Endothelial cell of umbilical vein (primary cell): ENCODE data around the gene UIMC1. TPM values are rescaled to one million over a fixed set of nuclear protein-coding genes. Genes with fewer than 3 reads are reported as not detected.

Experiments
- BruUV-seq: library from RNA; stranded (reverse); fragments of 400-500 nt; replicated peaks from 2 replicates; lab custom pipeline; 2021; lab: Mats Ljungman, UMichigan
- CTCF ChIA-PET: fragments of 300-600, 350-600 bp; sonication (Branson Sonifier 250); formaldehyde crosslinking; loops from one replicate; lab custom pipeline; 2021; ENCODE audit warnings: antibody characterized with exemption, inconsistent platforms; lab: Charles Lee
- POLR2A ChIA-PET: fragments of 300-600, 350-600 bp; sonication (Branson Sonifier 250); formaldehyde crosslinking; loops from one replicate; lab custom pipeline; 2021; ENCODE audit warnings: antibody characterized with exemption, inconsistent platforms; lab: Charles Lee
- DNase-seq: peaks from one replicate; pipeline ENCODE4 v3.0.0-alpha.2; 2011; ENCODE audit warnings: low read depth, low spot score
- FAIRE-seq: peaks from 2 replicates; lab custom pipeline; 2011; peaks lifted over from hg19 to GRCh38; lab: Jason Lieb, UNC
- H2AFZ ChIP-seq: 2 replicates; pipeline ENCODE4 v1.6.0; 2012; ENCODE audit warnings: low read depth, low read length, control low read depth, inconsistent platforms
- H3K27ac ChIP-seq: 2 replicates; pipeline ENCODE4 v1.5.1; 2011; ENCODE audit warnings: low read depth, mild to moderate bottlenecking, control low read depth, low read length, moderate library complexity; ENCODE audit not compliant: insufficient read depth
- H3K27me3 ChIP-seq, 2 experiments: 2 replicates each; pipeline versions ENCODE4 v1.6.0 to v1.6.1; 2011; ENCODE audit warnings: low read length in 2 of 2, mixed read lengths in 1 of 2; ENCODE audit not compliant: control insufficient read depth in 2 of 2, insufficient read depth in 2 of 2
- H3K36me3 ChIP-seq, 2 experiments: 2 replicates in 1 of 2; 3 replicates in 1 of 2; pipeline ENCODE4 v1.5.1; 2011; ENCODE audit warnings: low read length in 2 of 2, mild to moderate bottlenecking in 1 of 2, moderate library complexity in 1 of 2; ENCODE audit not compliant: control insufficient read depth in 2 of 2, insufficient read depth in 2 of 2; ENCODE audit errors: extremely low read depth in 1 of 2
- H3K4me1 ChIP-seq: 3 replicates; pipeline ENCODE4 v1.5.1; 2011; ENCODE audit warnings: mild to moderate bottlenecking, low read length; ENCODE audit not compliant: control insufficient read depth, insufficient read depth; ENCODE audit errors: extremely low read depth
- H3K4me2 ChIP-seq: 2 replicates; pipeline ENCODE4 v1.6.1; 2011; ENCODE audit warnings: low read length, control low read depth, mixed read lengths; ENCODE audit not compliant: insufficient read depth
- H3K4me3 ChIP-seq, 3 experiments: fragments of 200-600 bp in 1 of 3; sonication (generic), shearing (Covaris generic) in 1 of 3; replicated peaks in 1 of 3; 2 replicates each; pipeline ENCODE4 v1.5.1; 2011 to 2016; ENCODE audit warnings: control low read depth in 3 of 3, low read length in 3 of 3, mild to moderate bottlenecking in 2 of 3, inconsistent platforms in 1 of 3, low read depth in 1 of 3, moderate library complexity in 1 of 3; ENCODE audit not compliant: insufficient read depth in 1 of 3
- H3K79me2 ChIP-seq: 2 replicates; pipeline ENCODE4 v1.6.0; 2012; ENCODE audit warnings: low read length, inconsistent platforms; ENCODE audit not compliant: control insufficient read depth, insufficient read depth
- H3K9ac ChIP-seq: replicated peaks from 2 replicates; pipeline ENCODE3; 2011; ENCODE audit warnings: low read length, control low read depth; ENCODE audit not compliant: insufficient read depth; ENCODE audit errors: extremely low read depth
- H3K9me1 ChIP-seq: replicated peaks from 3 replicates; pipeline ENCODE4 v1.6.0; 2011; ENCODE audit warnings: mild to moderate bottlenecking, low read length; ENCODE audit not compliant: control insufficient read depth, insufficient read depth; ENCODE audit errors: extremely low read depth
- H3K9me3 ChIP-seq: replicated peaks from 2 replicates; pipeline ENCODE4 v1.5.1; 2012; ENCODE audit warnings: low read length, inconsistent platforms; ENCODE audit not compliant: control insufficient read depth, insufficient read depth
- H4K20me1 ChIP-seq: replicated peaks from 2 replicates; pipeline ENCODE3; 2011; ENCODE audit warnings: mild to moderate bottlenecking, low read length; ENCODE audit not compliant: control insufficient read depth, insufficient read depth; ENCODE audit errors: extremely low read depth
- EZH2 ChIP-seq: IDR thresholded peaks from 2 replicates; pipeline ENCODE4 v1.6.1; 2012; ENCODE audit warnings: borderline replicate concordance, low read depth, mild to moderate bottlenecking, moderate library complexity, low read length, inconsistent platforms; ENCODE audit not compliant: severe bottlenecking
- FOS ChIP-seq: IDR thresholded peaks from 2 replicates; pipeline ENCODE4 v1.6.1; 2011; ENCODE audit warnings: mild to moderate bottlenecking, low read length, moderate library complexity, borderline replicate concordance; ENCODE audit not compliant: insufficient read depth
- GATA2 ChIP-seq: IDR thresholded peaks from 2 replicates; pipeline ENCODE4 v1.7.0; 2011; ENCODE audit warnings: low read depth, mild to moderate bottlenecking, moderate library complexity, mixed read lengths, low read length; ENCODE audit not compliant: insufficient read length, insufficient read depth
- JUN ChIP-seq: IDR thresholded peaks from 2 replicates; pipeline ENCODE4 v1.6.1; 2011; ENCODE audit warnings: borderline replicate concordance, low read depth; ENCODE audit not compliant: insufficient read length, insufficient read depth
- MYC ChIP-seq: IDR thresholded peaks from one replicate; pipeline ENCODE4 v1.6.1; 2011; ENCODE audit warnings: mild to moderate bottlenecking, low read depth, low read length
- POLR2A ChIP-seq: IDR thresholded peaks from 2 replicates; pipeline ENCODE4 v1.6.1; 2012; ENCODE audit warnings: low read depth, mild to moderate bottlenecking, control low read depth, low read length
- POLR2AphosphoS5 ChIP-seq: IDR thresholded peaks from 2 replicates; pipeline ENCODE4 v1.6.1; 2012; ENCODE audit warnings: low read depth, mild to moderate bottlenecking, control low read depth, low read length, moderate library complexity; ENCODE audit not compliant: insufficient read depth
- dilution Hi-C: fragments of 300-500 bp; cut with MboI; formaldehyde crosslinking; loops from one replicate; pipeline ENCODE4 v1.15.0; 2019; ENCODE audit warnings: low sequenced_read_pairs; ENCODE audit not compliant: extremely low pct_ligation_motif_present
- intact Hi-C: fragments of 100-400 bp; cut with micrococcal nuclease; formaldehyde crosslinking; loops from one replicate; pipeline ENCODE4 v1.10.0; 2022
- polyA plus RNA-seq, 4 experiments: library from polyadenylated mRNA; depleted of rRNA in 3 of 4; stranded (reverse) in 3 of 4; unstranded in 1 of 4; fragments of >200 nt; gene quantifications; 2 replicates each; pipeline versions ENCODE4 v1.2.1 to v1.2.3, GENCODE V29; 2011 to 2012; ENCODE audit warnings: missing spikeins in 1 of 4
- total RNA-seq: library from RNA; stranded (reverse); gene quantifications from 2 replicates; pipeline ENCODE4 v1.2.3, GENCODE V29; 2021
- TF ChIP-seq, protein P1 (sequence below): IDR thresholded peaks from 2 replicates; pipeline ENCODE4 v1.6.1; 2011; ENCODE audit not compliant: insufficient read depth, insufficient read length
- TF ChIP-seq, protein P2 (sequence below), 2 donors: IDR thresholded peaks; 1 replicate in 1 of 2; 2 replicates in 1 of 2; pipeline ENCODE4 v1.5.1; 2011; ENCODE audit warnings: low read length in 2 of 2, mild to moderate bottlenecking in 2 of 2, moderate library complexity in 2 of 2, control low read depth in 1 of 2, inconsistent platforms in 1 of 2, low read depth in 1 of 2; ENCODE audit not compliant: insufficient read depth in 1 of 2; ENCODE audit errors: extremely low read depth in 1 of 2

UIMC1 gene
- total and polyA plus RNA-seq, 2 donors (not counting 3 experiments of a cell fraction or from before 2014, with no cell fraction given) = 17.2 to 60.1 TPM

GRCh38 chr5:176965633-176966032 lies 40.9 kb downstream of the UIMC1 start:
- dilution Hi-C loops = no loop called here
- H3K27me3 ChIP-seq = no peaks in the 10 kb centered on the region
- ChIA-PET POLR2A (interaction anchor here (0.7 kb wide), 1 partner anchor 182 kb away, joined by 3 read pairs; no protein-coding TSS in a partner anchor), CTCF (interaction anchor here (1.3 to 3.8 kb wide), 3 partner anchors 17 to 305 kb away, joined by 3 to 15 read pairs (median 4); no protein-coding TSS in a partner anchor)
- no TSS peak for BruUV-seq
- no peak overlapping the region for H2AFZ ChIP-seq
- no peak for DNase-seq
- no peaks in the 10 kb centered on the region for H3K4me1 ChIP-seq
- no peaks in the 10 kb centered on the region for H3K9me1 ChIP-seq
- peaks cover 6 to 17% of the 10 kb centered on the region in 2 experiments for H3K36me3 ChIP-seq
- no peaks in the 10 kb centered on the region for H3K9me3 ChIP-seq
- H3K4me2 ChIP-seq = no peak overlapping the region
- H3K9ac ChIP-seq = no peak overlapping the region
- TF ChIP-seq MYC (no peak), POLR2AphosphoS5 (no peak), POLR2A (no peak), EZH2 (no peak), JUN (no peak), FOS (no peak), GATA2 (no peak)
- TF ChIP-seq, protein P1, sequence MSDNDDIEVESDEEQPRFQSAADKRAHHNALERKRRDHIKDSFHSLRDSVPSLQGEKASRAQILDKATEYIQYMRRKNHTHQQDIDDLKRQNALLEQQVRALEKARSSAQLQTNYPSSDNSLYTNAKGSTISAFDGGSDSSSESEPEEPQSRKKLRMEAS = no peak
- TF ChIP-seq, protein P2, sequence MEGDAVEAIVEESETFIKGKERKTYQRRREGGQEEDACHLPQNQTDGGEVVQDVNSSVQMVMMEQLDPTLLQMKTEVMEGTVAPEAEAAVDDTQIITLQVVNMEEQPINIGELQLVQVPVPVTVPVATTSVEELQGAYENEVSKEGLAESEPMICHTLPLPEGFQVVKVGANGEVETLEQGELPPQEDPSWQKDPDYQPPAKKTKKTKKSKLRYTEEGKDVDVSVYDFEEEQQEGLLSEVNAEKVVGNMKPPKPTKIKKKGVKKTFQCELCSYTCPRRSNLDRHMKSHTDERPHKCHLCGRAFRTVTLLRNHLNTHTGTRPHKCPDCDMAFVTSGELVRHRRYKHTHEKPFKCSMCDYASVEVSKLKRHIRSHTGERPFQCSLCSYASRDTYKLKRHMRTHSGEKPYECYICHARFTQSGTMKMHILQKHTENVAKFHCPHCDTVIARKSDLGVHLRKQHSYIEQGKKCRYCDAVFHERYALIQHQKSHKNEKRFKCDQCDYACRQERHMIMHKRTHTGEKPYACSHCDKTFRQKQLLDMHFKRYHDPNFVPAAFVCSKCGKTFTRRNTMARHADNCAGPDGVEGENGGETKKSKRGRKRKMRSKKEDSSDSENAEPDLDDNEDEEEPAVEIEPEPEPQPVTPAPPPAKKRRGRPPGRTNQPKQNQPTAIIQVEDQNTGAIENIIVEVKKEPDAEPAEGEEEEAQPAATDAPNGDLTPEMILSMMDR (IDR thresholded peaks at IDR 0.05; ENCODE audit: extremely low read depth in 1 of 2, insufficient read depth in 1 of 2, low read depth in 1 of 2, low read length in 2 of 2) = no peak
- H3K4me3 ChIP-seq = no peak overlapping the region
- FAIRE-seq = no peak
- intact Hi-C loops = no loop called here
- no peak overlapping the region for H3K27ac ChIP-seq
- H4K20me1 ChIP-seq = no peaks in the 10 kb centered on the region
- H3K79me2 ChIP-seq = peaks cover 5% of the 10 kb centered on the region
